Activated CD4-positive, CD25-positive, alpha-beta regulatory T cell (primary cell): ENCODE data around the gene SFTPD.
"Not testable (repeated sequence)": the region's sequence is repeated elsewhere in the genome, so short reads cannot be mapped to it uniquely, and the experiment has no call there.

ENCODE experiments used
- DNase-seq, 4 experiments: peaks; one replicate each; lab custom pipeline; 2025; lab: John Stamatoyannopoulos, UW

Gene SFTPD

DNA sequence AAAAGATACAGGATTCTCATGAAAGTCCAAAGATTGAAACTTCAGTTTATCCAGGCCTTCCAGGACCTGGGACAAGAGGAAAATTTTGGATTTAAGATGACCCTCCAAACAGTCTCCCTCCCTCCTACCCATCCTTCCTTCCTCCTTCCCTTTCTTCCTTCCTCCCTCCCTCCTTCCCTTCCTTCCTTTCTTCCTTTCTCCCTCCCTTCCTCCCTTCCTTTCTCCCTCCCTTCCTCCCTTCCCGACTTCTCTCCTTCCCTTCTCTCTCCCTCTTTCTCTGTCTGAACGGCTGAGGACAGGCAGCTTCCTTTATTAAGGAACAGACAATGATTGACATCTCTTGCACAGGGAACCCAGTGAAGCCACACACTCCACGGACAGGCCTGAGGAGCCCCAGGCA is 23.3 kb downstream of the SFTPD start:
- DNase-seq: no peak

DNA sequence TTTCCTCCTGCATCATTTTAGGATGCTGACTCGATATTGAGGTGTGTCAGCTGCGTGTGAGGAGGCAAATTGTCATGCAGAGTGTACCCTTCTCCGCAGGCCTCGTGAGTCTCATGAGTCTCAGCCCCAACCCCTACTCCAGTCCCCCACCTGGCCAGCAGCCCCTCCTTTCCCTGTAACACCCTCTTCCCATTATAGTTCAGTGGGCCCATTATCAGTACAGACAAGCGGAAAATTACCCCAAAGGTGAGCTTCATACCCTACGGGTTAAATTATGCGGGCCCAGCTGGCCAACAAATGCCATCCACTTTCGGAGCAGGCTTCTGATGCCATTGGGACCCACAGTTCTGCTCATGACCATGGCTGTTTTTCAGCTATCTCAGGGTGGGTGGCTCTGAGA is 25.2 kb downstream of the SFTPD start:
- no peak for DNase-seq

DNA sequence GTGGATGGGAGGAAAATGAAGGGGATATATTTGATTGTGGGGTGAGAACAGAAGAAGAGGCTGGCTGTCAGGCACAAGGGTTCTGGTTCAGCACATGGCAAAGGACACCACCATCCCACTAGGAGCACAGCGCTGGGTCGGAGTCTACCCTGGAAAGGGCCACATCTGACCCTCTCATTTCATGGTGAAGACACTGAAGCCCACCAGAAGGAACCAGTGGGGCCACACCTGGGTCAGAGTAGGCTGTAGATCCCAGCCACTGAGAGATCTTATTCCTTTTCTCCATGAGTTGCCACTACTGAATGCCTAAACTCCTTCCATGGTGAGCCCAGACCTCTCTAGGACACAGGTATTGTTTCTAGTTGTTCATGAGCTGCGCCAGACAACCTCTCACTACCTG is 25.8 kb downstream of the SFTPD start:
- DNase-seq: no peak

GRCh38 chr10:79922011-79922412 is 26.9 kb downstream of the SFTPD start:
- not testable (repeated sequence) for DNase-seq

DNA sequence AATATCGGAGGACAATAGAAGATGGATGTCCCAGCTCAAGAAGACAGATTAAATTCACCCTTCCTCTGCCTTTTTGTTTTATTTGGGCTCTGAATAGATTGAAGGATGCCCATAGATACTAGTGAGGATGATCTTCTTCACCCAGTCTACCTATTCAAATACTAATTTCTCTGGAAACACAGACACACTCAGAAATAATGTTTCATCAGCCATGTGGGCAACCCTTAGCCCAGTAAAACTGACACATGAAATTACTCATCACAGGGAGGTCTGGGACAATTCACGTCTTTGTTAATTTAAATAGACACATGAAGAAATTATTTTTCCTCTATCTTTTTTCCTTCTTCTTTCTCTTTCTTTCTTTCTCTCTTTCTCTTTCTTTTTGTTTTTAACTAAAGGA is 33.1 kb downstream of the SFTPD start:
- DNase-seq: not testable (repeated sequence)

DNA sequence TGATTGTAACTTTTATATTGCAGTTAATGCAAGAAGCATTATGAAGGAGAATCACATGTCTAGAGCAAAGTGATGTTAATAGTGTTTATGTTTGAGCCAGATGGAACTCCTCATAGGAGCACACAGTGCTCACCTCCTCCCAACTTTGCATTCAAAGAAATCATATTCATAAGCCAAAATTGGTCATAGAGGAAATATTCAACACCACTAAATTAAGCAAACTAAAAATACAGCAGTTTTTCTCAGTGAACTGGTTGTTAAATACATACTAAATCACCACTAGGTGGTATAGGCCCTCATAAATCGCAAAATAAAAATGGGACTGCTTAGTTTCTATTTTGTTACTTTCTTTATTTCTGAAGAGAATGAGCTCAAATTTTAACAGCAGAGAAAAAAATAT is 34.4 kb downstream of the SFTPD start:
- DNase-seq: not testable (repeated sequence)

GRCh38 chr10:79910836-79911235 is 38.1 kb downstream of the SFTPD start:
- DNase-seq: no peak

DNA sequence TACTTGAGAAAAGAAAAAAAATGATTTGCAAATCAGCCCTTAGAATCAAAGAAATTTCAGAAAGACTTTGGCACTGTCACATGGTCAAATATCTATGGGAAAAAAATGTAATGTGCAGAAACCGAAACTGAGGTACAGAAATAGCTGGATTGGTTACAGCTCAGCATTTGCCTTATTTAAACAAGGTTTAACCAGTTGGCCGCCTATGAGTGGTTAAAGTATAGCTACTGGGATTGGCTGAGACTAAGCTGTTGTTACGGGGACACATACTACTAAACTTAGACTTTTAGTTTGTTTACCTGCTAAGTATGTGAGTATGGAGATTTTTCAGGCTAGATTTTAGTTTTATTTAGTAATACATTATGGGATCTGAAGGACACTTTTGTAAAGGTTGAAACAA is 38.6 kb downstream of the SFTPD start:
- DNase-seq: no peak

- no peak for DNase-seq
Observed at GRCh38 chr10:79905322-79906314, 43.3 kb downstream of the SFTPD start.

GRCh38 chr10:79904671-79905321 is 44.1 kb downstream of the SFTPD start:
- peak in 3 of 4 experiments; percentile 3 to 15 (median 12) for DNase-seq

GRCh38 chr10:79901571-79901970 is 47.3 kb downstream of the SFTPD start:
- DNase-seq: not testable (repeated sequence)

DNA sequence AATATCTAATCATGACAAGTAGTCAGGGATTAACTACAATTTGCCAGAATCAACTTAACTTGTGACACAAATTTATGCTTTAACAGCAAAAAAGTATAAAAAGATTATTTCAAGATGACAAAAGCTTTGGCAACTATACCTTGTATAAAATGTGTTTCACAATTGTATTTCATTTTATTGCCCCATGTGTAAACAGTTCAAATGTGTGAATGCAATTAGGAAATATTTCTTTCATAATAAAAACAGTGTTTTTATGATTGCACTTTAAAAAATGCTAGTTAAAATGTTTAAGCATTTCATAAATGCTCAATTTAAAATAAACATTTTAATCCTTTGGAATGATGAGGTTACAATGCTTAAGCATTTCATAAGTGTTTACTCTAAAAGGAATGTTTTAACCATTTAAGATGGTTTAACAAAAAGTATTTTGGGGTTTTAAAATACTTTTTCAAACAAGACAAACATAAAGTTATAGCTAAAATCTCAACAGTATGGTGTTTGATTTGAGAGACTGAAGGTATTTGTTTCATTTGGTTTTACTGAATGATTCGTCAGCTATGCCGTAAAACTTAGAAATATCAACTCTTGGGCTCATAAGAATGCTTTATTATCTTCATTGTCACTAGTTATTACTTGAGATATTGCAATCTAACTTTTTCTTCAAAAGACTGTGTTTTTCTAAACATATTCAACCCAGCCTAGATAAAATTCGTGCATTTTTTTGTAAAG is 50.1 kb downstream of the SFTPD start:
- DNase-seq: no peak

DNA sequence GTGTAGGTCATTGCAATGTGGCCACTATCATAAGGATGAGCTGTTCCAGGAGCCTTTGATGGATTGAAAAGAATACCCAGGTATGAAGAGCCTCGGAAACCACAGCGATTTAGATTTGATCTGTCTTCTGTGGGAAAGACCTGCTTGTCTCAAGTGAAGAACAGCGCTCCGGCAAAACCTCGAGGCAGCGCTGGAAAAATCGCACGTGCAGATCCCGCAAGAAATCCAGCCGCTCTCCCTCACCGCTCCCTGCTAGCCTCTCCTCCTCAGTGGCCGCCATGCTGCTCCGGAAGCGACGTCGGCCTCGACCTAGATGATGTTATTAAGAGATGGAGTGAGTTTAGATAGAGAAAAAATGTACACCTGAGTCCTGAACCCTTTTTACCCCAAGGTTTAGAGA is 56.0 kb downstream of the SFTPD start:
- DNase-seq: not testable (repeated sequence)

DNA sequence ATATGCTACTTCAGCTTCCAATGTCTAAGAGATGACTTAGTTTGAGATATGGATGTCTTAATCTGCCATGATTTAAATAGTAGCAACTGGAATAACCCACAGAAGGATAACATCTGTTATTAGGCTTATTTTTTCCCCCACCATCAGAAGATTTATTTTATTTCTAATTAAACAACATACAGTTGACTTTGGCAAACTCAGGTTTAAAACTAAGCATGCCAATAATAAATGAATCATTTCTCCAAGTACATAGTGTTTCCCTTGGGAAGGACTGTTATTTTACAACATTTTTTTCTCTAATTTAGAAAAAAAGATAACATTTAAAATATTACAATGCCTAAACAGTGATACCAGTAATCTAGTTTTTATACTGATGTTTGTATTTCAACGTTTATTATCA is 58.4 kb downstream of the SFTPD start:
- no peak for DNase-seq

DNA sequence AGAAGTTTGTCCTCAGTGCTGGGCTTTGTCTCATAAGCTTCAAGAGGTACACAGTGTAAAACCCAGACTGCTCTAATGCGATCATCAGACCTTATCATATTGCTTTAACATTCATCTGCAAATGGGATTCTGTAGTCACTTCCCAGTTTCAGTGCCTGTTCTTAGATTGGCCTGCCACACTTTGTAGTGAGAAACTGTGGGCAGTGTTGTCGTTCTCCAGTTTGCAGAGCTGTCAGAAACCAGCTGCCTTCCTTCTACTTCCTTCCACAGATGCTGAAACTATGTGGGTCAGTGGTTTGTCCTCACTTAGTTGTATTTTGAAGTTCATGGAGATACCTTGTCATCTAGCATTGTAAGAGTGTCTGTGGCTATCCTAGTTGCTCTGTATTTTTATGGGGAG is 59.9 kb downstream of the SFTPD start:
- not testable (repeated sequence) for DNase-seq
